Loucy (cell line): ENCODE results near the gene IPO5.

Experiments
- H2AFZ ChIP-seq: fragments of 200-600 bp; sonication (generic); 2 replicates; pipeline ENCODE4 v1.6.0; 2016; ENCODE audit warnings: antibody characterized with exemption, mild to moderate bottlenecking, low read length, moderate library complexity
- H3F3A ChIP-seq: fragments of 200-600 bp; 2 replicates; pipeline ENCODE4 v1.6.0; 2016; ENCODE audit warnings: antibody characterized with exemption, low read depth, mild to moderate bottlenecking
- H3K27me3 ChIP-seq: fragments of 200-600 bp; sonication (generic); 2 replicates; pipeline ENCODE4 v1.6.1; 2014; ENCODE audit warnings: low read length, mild to moderate bottlenecking; ENCODE audit not compliant: insufficient read depth, poor library complexity, severe bottlenecking
- H3K36me3 ChIP-seq: fragments of 200-600 bp; sonication (generic); 2 replicates; pipeline ENCODE4 v1.6.1; 2016; ENCODE audit warnings: low read length; ENCODE audit not compliant: insufficient read depth
- H3K4me1 ChIP-seq: fragments of 200-600 bp; sonication (generic); 2 replicates; pipeline ENCODE4 v1.5.1; 2014; ENCODE audit warnings: low read length, mild to moderate bottlenecking; ENCODE audit not compliant: insufficient read depth, poor library complexity, severe bottlenecking
- H3K4me2 ChIP-seq: fragments of 200-600 bp; sonication (generic); 2 replicates; pipeline ENCODE4 v1.6.0; 2014; ENCODE audit warnings: antibody characterized with exemption, low read length, low read depth, mild to moderate bottlenecking; ENCODE audit not compliant: poor library complexity, severe bottlenecking
- H3K4me3 ChIP-seq: fragments of 200-600 bp; sonication (generic); 2 replicates; pipeline ENCODE4 v1.5.1; 2014; ENCODE audit warnings: low read length, mild to moderate bottlenecking, mixed read lengths; ENCODE audit not compliant: poor library complexity, severe bottlenecking
- H3K79me2 ChIP-seq: fragments of 200-600 bp; sonication (generic); 2 replicates; pipeline ENCODE4 v1.6.1; 2014; ENCODE audit warnings: low read length; ENCODE audit not compliant: insufficient read depth
- H3K9ac ChIP-seq: fragments of 200-600 bp; sonication (generic); 2 replicates; pipeline ENCODE4 v1.6.0; 2014; ENCODE audit warnings: mild to moderate bottlenecking, low read depth, low read length, moderate library complexity; ENCODE audit not compliant: poor library complexity, severe bottlenecking
- H3K9me2 ChIP-seq: fragments of 200-600 bp; sonication (generic); replicated peaks from 2 replicates; pipeline ENCODE4 v1.6.1; 2016; ENCODE audit warnings: low read depth, low read length, mixed read lengths
- H3K9me3 ChIP-seq: fragments of 200-600 bp; sonication (generic); 2 replicates; pipeline ENCODE4 v1.6.1; 2014; ENCODE audit warnings: mild to moderate bottlenecking, antibody characterized with exemption, low read length, low read depth; ENCODE audit not compliant: insufficient read depth
- H4K20me1 ChIP-seq: fragments of 200-600 bp; sonication (generic); 2 replicates; pipeline ENCODE4 v1.6.0; 2014; ENCODE audit warnings: antibody characterized with exemption, low read length, mild to moderate bottlenecking; ENCODE audit not compliant: insufficient read depth, poor library complexity, severe bottlenecking
- CTCF ChIP-seq: fragments of 200-600 bp; sonication (generic); conservative IDR thresholded peaks from 2 replicates; pipeline ENCODE4 v1.5.1; 2014; ENCODE audit warnings: mild to moderate bottlenecking, antibody characterized with exemption, low read length
- EZH2phosphoT487 ChIP-seq: fragments of 200-600 bp; IDR thresholded peaks from 2 replicates; pipeline ENCODE4 v1.6.1; 2018; ENCODE audit warnings: antibody characterized with exemption, mild to moderate bottlenecking, moderate library complexity, borderline replicate concordance

Gene IPO5

GRCh38 chr13:98018293-98018692, 64.8 kb downstream of the IPO5 start:
- Histone ChIP-seq H3K9me3 (no peaks in the 10 kb centered on the region), H2AFZ (no peak overlapping the region), H3K9me2 (no peaks in the 10 kb centered on the region), H4K20me1 (no peaks in the 10 kb centered on the region), H3F3A (no peaks in the 10 kb centered on the region), H3K4me3 (no peak overlapping the region), H3K79me2 (no peaks in the 10 kb centered on the region), H3K9ac (no peak overlapping the region), H3K4me1 (no peaks in the 10 kb centered on the region), H3K4me2 (no peak overlapping the region), H3K36me3 (peaks cover 89% of the 10 kb centered on the region), H3K27me3 (no peaks in the 10 kb centered on the region)
- TF ChIP-seq CTCF (no peak), EZH2phosphoT487 (no peak)

GRCh38 chr13:98019186-98019585, 65.7 kb downstream of the IPO5 start:
- H4K20me1 ChIP-seq = no peaks in the 10 kb centered on the region
- no peaks in the 10 kb centered on the region for H3K4me1 ChIP-seq
- no peaks in the 10 kb centered on the region for H3F3A ChIP-seq
- H3K9me3 ChIP-seq = no peaks in the 10 kb centered on the region
- no peak overlapping the region for H2AFZ ChIP-seq
- peaks cover 86% of the 10 kb centered on the region for H3K36me3 ChIP-seq
- no peak for TF ChIP-seq EZH2phosphoT487
- no peak for TF ChIP-seq CTCF
- H3K79me2 ChIP-seq = no peaks in the 10 kb centered on the region
- H3K4me2 ChIP-seq = no peak overlapping the region
- no peak overlapping the region for H3K4me3 ChIP-seq
- H3K9me2 ChIP-seq = no peaks in the 10 kb centered on the region
- no peaks in the 10 kb centered on the region for H3K27me3 ChIP-seq
- no peak overlapping the region for H3K9ac ChIP-seq

GRCh38 chr13:98020271-98020670, 66.8 kb downstream of the IPO5 start:
- H3K4me3 ChIP-seq = no peak overlapping the region
- H3K27me3 ChIP-seq = no peaks in the 10 kb centered on the region
- H4K20me1 ChIP-seq = no peaks in the 10 kb centered on the region
- H3K9ac ChIP-seq = no peak overlapping the region
- no peaks in the 10 kb centered on the region for H3K79me2 ChIP-seq
- H2AFZ ChIP-seq = no peak overlapping the region
- peaks cover 76% of the 10 kb centered on the region for H3K36me3 ChIP-seq
- H3K4me1 ChIP-seq = no peaks in the 10 kb centered on the region
- H3F3A ChIP-seq = no peaks in the 10 kb centered on the region
- H3K4me2 ChIP-seq = no peak overlapping the region
- no peaks in the 10 kb centered on the region for H3K9me3 ChIP-seq
- no peaks in the 10 kb centered on the region for H3K9me2 ChIP-seq
- no peak for TF ChIP-seq EZH2phosphoT487
- TF ChIP-seq CTCF = no peak
